Chondrocyte (in vitro differentiated cells): ENCODE results near the gene PCNA. TPM values are rescaled to one million over a fixed set of nuclear protein-coding genes. Genes with fewer than 3 reads are reported as not detected.

Experiments
- DNase-seq: peaks from one replicate; pipeline ENCODE4 v3.0.0; 2021; ENCODE audit warnings: mixed read lengths, low spot score
- H3K27ac Mint-ChIP-seq: one replicate; pipeline ENCODE4 v1.8.0; 2021; ENCODE audit warnings: mild to moderate bottlenecking, moderate library complexity, mixed read lengths; ENCODE audit not compliant: unreplicated experiment
- H3K27me3 Mint-ChIP-seq: 2 replicates; pipeline ENCODE4 v1.8.0; 2021; ENCODE audit warnings: low read depth, mixed read lengths
- H3K36me3 Mint-ChIP-seq: 2 replicates; pipeline ENCODE4 v1.8.0; 2021; ENCODE audit warnings: low read depth, mixed read lengths
- H3K4me1 Mint-ChIP-seq: 2 replicates; pipeline ENCODE4 v1.8.0; 2021; ENCODE audit warnings: low read depth, mild to moderate bottlenecking, mixed read lengths
- H3K4me3 Mint-ChIP-seq: one replicate; pipeline ENCODE4 v1.8.0; 2021; ENCODE audit warnings: mild to moderate bottlenecking, moderate library complexity, mixed read lengths; ENCODE audit not compliant: unreplicated experiment
- H3K9me3 Mint-ChIP-seq: 2 replicates; pipeline ENCODE4 v1.8.0; 2021; ENCODE audit warnings: low read depth, mixed read lengths
- total RNA-seq: library from RNA; stranded (reverse); gene quantifications from 3 replicates; pipeline ENCODE4 v1.2.1, GENCODE V29; 2021
- TF ChIP-seq, protein P1 (sequence below): fragments of 200-600 bp; sonication (generic); IDR thresholded peaks from 2 replicates; pipeline ENCODE4 v1.5.0; 2021; ENCODE audit warnings: antibody characterized with exemption, mild to moderate bottlenecking, moderate library complexity

The PCNA gene
- total RNA-seq, 1 donor from 2014 or later = 46.3 TPM

DNA sequence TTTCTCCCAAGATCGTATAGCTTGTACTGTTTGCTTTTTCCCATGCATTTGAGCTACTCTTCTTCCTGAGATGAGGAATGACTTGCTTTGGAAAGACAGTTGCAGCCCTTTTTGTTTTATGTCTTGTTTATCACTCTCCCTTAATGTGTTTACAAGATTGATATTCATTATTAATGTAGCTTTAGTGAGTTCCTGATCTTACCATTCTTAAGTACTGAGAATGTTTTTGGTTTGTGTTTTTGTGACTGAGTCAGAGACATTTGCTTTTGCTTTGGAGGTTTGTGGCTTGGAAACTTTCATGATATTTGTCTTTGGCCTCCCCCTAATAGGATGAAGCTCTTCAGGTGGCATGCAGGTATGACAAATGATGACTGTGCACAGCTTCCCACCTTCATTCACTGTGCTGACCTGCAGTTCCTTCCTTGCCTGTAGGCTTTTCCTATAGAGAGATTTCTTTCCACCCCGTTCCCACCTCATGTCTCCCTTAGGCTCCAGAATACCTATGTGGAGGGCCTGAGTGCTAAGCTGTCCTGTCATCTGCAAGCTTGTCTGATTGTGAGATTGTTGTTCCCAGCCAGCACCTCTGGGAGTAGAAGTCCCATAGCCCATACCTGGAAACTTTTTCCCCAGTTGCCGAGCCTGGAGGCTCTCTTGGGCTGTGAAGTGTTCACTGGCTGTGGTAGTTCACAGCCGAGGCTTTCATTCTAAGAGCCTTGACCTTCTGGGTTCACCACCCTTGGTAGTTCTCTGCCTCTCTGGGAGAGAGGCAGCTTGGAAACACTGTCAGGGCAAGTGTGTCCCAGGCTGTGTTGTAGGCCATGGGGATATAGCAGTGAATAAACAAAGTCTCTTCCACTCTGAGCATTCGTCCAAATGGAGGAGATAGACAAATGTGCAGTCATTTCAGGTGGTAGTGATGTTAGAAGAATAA, 34.1 kb upstream of the PCNA start:
- Mint-ChIP-seq H3K27ac (no peak overlapping the region), H3K4me3 (no peak overlapping the region), H3K36me3 (no peaks in the 10 kb centered on the region), H3K27me3 (no peaks in the 10 kb centered on the region), H3K9me3 (no peaks in the 10 kb centered on the region), H3K4me1 (peaks cover 38% of the 10 kb centered on the region)
- TF ChIP-seq, protein P1, sequence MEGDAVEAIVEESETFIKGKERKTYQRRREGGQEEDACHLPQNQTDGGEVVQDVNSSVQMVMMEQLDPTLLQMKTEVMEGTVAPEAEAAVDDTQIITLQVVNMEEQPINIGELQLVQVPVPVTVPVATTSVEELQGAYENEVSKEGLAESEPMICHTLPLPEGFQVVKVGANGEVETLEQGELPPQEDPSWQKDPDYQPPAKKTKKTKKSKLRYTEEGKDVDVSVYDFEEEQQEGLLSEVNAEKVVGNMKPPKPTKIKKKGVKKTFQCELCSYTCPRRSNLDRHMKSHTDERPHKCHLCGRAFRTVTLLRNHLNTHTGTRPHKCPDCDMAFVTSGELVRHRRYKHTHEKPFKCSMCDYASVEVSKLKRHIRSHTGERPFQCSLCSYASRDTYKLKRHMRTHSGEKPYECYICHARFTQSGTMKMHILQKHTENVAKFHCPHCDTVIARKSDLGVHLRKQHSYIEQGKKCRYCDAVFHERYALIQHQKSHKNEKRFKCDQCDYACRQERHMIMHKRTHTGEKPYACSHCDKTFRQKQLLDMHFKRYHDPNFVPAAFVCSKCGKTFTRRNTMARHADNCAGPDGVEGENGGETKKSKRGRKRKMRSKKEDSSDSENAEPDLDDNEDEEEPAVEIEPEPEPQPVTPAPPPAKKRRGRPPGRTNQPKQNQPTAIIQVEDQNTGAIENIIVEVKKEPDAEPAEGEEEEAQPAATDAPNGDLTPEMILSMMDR = no peak
- DNase-seq = no peak

DNA sequence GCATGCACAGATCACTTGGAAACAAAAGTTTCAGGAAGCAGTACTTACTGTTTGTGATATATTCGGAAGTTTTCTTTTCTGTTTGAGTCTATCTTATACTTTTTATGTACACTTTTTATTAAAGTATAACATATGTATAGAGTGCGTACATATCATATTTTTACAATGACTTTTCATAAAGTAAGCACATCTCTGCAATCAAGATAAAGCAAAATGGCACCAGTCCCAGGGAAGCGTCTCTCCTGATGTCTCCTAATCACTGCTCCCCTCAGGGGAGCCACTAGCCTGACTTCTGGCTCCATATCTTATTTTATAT, 33.4 kb upstream of the PCNA start:
- TF ChIP-seq, protein P1 = no peak
- H3K27me3 Mint-ChIP-seq = no peaks in the 10 kb centered on the region
- no peaks in the 10 kb centered on the region for H3K36me3 Mint-ChIP-seq
- H3K9me3 Mint-ChIP-seq = no peaks in the 10 kb centered on the region
- H3K4me3 Mint-ChIP-seq = no peak overlapping the region
- peaks cover 43% of the 10 kb centered on the region for H3K4me1 Mint-ChIP-seq
- no peak overlapping the region for H3K27ac Mint-ChIP-seq
- no peak for DNase-seq

DNA sequence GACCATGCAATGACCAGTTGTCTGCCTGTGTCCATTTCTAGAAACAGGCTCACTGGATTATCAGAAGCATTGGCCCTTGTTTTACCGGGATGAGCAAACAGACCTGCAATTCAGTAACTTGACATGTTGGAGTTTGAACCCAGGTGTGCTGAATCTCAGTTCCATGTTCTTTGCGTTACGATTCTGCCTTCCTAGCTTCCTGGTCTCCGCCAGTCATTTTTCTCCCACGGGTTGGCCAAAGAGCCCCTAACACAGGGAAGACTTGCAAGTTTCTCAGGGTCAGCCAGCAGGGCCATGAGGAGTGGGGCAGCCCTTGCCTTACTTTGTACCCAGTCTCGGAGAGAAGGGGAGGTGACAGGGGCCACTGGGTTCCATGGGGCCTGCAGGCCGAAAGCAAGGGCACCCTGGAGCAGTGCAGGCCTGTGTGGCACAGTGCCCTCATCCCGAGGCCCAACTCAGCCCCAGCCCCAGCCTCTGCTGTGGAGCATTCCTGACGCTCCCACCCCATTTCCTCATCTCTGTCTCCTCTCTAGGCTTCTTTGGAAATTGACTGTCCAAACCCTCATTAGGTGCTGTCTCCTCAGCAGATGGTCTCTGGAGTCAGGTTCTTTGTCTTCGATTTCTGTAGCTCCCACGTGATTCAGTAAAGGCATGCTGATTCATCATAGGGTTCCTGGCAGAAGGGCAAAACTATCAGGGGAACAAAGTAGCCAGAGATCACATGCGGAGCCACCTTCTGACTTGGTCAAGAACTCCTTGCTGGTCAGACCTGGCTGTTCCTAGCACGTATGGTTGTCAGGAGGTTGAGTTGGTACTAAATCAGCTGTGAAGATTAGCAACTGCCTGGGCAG, 30.7 kb upstream of the PCNA start:
- Mint-ChIP-seq H3K4me3 (no peak overlapping the region), H3K4me1 (peaks cover 26% of the 10 kb centered on the region), H3K36me3 (no peaks in the 10 kb centered on the region), H3K27me3 (no peaks in the 10 kb centered on the region), H3K9me3 (no peaks in the 10 kb centered on the region), H3K27ac (no peak overlapping the region)
- no peak for DNase-seq
- TF ChIP-seq, protein P1 = no peak

DNA sequence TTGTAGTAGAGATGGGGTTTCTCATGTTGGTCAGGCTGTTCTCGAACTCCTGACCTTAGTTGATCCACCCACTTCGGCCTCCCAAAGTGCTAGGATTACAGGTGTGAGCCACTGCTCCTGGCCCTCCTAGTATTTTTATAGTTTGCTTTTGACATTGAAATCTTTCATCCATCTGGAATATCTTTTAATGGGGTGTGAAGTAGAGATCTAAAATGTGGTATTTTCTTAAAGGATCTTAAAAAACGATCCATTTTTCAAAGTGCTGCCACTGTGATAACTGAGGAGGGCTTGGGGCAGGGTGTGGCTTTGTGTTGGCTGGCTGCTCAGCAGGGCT, 30.1 kb upstream of the PCNA start:
- Mint-ChIP-seq H3K4me3 (no peak overlapping the region), H3K4me1 (peaks cover 27% of the 10 kb centered on the region)

DNA sequence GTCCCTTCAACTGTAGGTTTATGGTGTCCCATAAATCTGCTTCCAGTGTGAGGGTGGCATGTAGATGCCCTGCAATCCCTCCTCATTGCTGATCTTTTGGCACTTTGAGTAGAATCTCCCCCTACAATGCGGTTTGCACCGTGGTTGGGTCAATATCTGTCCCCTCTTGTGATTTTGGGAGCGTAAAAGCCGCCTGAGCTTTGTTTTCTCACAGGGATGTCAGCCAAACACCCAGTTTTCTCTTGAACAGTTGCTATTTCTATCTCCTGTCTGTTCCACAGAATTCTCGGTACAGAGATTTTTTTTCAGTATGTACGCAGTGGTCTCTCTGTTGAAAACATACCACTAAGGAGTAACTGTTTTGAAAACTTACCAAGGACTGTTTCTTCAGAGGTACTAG, 28.8 kb upstream of the PCNA start:
- H3K27ac Mint-ChIP-seq = peak overlapping the region; percentile 71
- no peak for DNase-seq
- no peak overlapping the region for H3K4me3 Mint-ChIP-seq
- no peaks in the 10 kb centered on the region for H3K36me3 Mint-ChIP-seq
- H3K27me3 Mint-ChIP-seq = no peaks in the 10 kb centered on the region
- TF ChIP-seq, protein P1 = no peak
- H3K9me3 Mint-ChIP-seq = no peaks in the 10 kb centered on the region
- peaks cover 30% of the 10 kb centered on the region for H3K4me1 Mint-ChIP-seq

More for the DNA sequence above, 30.1 kb upstream of the PCNA start:
- Mint-ChIP-seq H3K27ac (no peak overlapping the region), H3K36me3 (no peaks in the 10 kb centered on the region), H3K27me3 (no peaks in the 10 kb centered on the region), H3K9me3 (no peaks in the 10 kb centered on the region)
- TF ChIP-seq, protein P1 = no peak
- no peak for DNase-seq
